ENCODE data around the gene PGLYRP4. TPM values are rescaled to one million over a fixed set of nuclear protein-coding genes. Genes with fewer than 3 reads are reported as not detected.

Gene PGLYRP4
- total RNA-seq, 6 experiments from 2014 or later, result not detected

- Histone ChIP-seq H3K4me3 (no peak overlapping the region), H3K36me3 (no peaks in the 10 kb centered on the region), H3K9me3 (no peaks in the 10 kb centered on the region), H3K27me3 (no peaks in the 10 kb centered on the region), H3K27ac (no peak overlapping the region), H3K4me1 (peaks cover 0 to 8% (median 2%) of the 10 kb centered on the region in 4 donors)
- intact Hi-C loops (cut with DNase I), result no loop called here
- ATAC-seq (peak in 2 of 4 donors; percentile 7 to 8), DNase-seq (no peak)
- no peak for TF ChIP-seq CTCF (IDR thresholded peaks at IDR 0.05)
- no peak for TF ChIP-seq POLR2A (IDR thresholded peaks at IDR 0.05)
- 66% methylated on average over 2 of the region's 2 CpGs for WGBS (ENCODE audit: insufficient coverage, low coverage, low lambda C conversion rate, missing lambda C conversion rate)
These were observed 11.5 kb upstream of the PGLYRP4 start for GRCh38 chr1:153360190-153360589.

GRCh38 chr1:153359241-153359640 lies 10.6 kb upstream of the PGLYRP4 start:
- intact Hi-C loops (cut with DNase I), result loop anchor here in 1 of 2 donors (10.0 kb wide), 1 partner anchor 46 kb away; no protein-coding TSS in a partner anchor
- no CpG with 5 or more reads among the region's 6 CpGs for WGBS (ENCODE audit: insufficient coverage, low coverage, low lambda C conversion rate, missing lambda C conversion rate)
- H3K4me3 ChIP-seq, result peak overlapping the region in 1 of 3 donors; percentile 16

DNA sequence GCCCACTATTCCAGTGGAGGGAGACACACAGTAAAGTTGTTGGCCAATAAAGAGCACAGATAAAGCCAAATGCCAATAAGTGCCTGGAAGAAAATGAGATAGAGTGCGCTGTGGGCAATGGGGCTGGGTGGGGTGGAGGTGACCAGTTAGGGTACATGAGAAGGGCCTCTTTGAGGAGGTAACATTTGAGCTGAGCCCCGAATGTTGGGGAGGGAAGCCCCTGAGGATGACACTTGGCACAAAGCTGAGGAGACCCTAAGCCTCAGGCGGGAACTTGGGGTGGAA lies 10.0 kb upstream of the PGLYRP4 start:
- intact Hi-C loops (cut with DNase I), result loop anchor here in 1 of 2 donors (10.0 kb wide), 1 partner anchor 46 kb away; no protein-coding TSS in a partner anchor
- H3K4me3 ChIP-seq, result peak overlapping the region in 1 of 3 donors; percentile 16
- WGBS (ENCODE audit: insufficient coverage, low coverage, low lambda C conversion rate, missing lambda C conversion rate), result 94% methylated on average over 2 of the region's 3 CpGs
- DNase-seq (peak in 1 of 3 donors; percentile 28), ATAC-seq (no peak)
- peaks cover 0 to 8% (median 2%) of the 10 kb centered on the region in 4 donors for H3K4me1 ChIP-seq
- H3K27me3 ChIP-seq, result no peaks in the 10 kb centered on the region
- TF ChIP-seq POLR2A (IDR thresholded peaks at IDR 0.05) (no peak), CTCF (IDR thresholded peaks at IDR 0.05) (no peak)
- no peaks in the 10 kb centered on the region for H3K9me3 ChIP-seq
- H3K36me3 ChIP-seq, result no peaks in the 10 kb centered on the region
- peak overlapping the region in 1 of 3 donors; percentile 47 for H3K27ac ChIP-seq

More at GRCh38 chr1:153359241-153359640, 10.6 kb upstream of the PGLYRP4 start:
- Histone ChIP-seq H3K9me3 (no peaks in the 10 kb centered on the region), H3K27me3 (no peaks in the 10 kb centered on the region), H3K4me1 (peaks cover 0 to 8% (median 2%) of the 10 kb centered on the region in 4 donors), H3K36me3 (no peaks in the 10 kb centered on the region), H3K27ac (no peak overlapping the region)
- no peak for TF ChIP-seq CTCF (IDR thresholded peaks at IDR 0.05)
- ATAC-seq, result no peak
- peak in 1 of 3 donors; percentile 42 for DNase-seq

DNA sequence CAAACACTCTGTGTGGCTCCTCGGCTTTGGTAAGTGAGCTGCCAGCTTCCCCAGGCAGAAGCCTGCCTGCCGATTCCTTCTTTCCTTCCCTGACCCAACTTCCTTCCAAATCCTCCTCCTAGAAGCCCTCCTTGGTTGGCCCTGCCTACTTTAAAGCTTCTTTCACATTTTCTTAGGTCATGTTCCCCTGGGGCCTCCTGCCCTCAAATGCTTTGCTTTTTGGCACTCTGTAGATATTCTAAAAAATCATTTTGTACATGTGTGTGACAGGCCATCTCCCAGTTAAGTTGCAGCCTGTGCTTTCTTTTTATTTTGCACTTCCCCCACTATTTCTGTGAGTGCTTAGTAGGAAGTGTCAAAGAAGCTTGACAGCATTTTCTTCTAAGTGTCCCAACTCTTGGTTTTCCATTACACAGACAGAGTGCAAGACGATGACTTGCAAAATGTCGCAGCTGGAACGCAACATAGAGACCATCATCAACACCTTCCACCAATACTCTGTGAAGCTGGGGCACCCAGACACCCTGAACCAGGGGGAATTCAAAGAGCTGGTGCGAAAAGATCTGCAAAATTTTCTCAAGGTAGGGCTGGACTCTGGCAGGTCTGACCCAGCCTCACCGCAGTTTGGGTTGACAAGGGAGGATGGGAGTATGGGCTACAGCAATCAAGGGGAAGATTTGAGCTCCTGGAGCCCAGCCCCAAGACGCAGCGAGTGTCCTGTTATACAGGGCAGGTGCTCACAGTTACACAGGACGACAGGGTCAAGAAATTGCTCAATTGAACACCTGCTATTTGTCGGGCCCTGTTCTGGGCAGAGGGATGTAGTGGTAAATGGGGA lies 9.4 kb upstream of the PGLYRP4 start, which contains the start of gene S100A9:
Gene S100A9, plus strand, starts transcription at position 2 of the 838 bp plus-strand sequence. Its CDS starts 430 bp downstream, at position 432.
- peak in 1 of 4 donors; percentile 2 for ATAC-seq
- H3K36me3 ChIP-seq, result no peaks in the 10 kb centered on the region
- peaks cover 0 to 8% (median 2%) of the 10 kb centered on the region in 4 donors for H3K4me1 ChIP-seq
- H3K27me3 ChIP-seq, result no peaks in the 10 kb centered on the region
- H3K9me3 ChIP-seq, result no peaks in the 10 kb centered on the region
- intact Hi-C loops (cut with DNase I), result loop anchor here in 1 of 2 donors (10.0 kb wide), 1 partner anchor 47 kb away; no protein-coding TSS in a partner anchor
- peak within 1 kb of the TSS in 1 of 3 donors; percentile 16 for H3K4me3 ChIP-seq
- no peak for DNase-seq
- peak within 1 kb of the TSS in 1 of 3 donors; percentile 47 for H3K27ac ChIP-seq
- TF ChIP-seq CTCF (IDR thresholded peaks at IDR 0.05) (no peak), POLR2A (IDR thresholded peaks at IDR 0.05) (peak; percentile 69)
- 52% methylated on average over 9 of the region's 11 CpGs for WGBS (ENCODE audit: insufficient coverage, low coverage, low lambda C conversion rate, missing lambda C conversion rate)

All from right lobe of liver (tissue), 6 donors.